Middle frontal gyrus (tissue), 1 donor: ENCODE results near the gene MOV10L1.
"Not testable (repeated sequence)": the region's sequence is repeated elsewhere in the genome, so short reads cannot be mapped to it uniquely, and the experiment has no call there.

Experiments used
- DNase-seq: peaks from one replicate; pipeline ENCODE4 v3.0.0-alpha.2; 2015; ENCODE audit warnings: low spot score; ENCODE audit errors: extremely low spot score

Gene MOV10L1

GRCh38 chr22:50202130-50202666 lies 112.4 kb downstream of the MOV10L1 start:
- no peak for DNase-seq

GRCh38 chr22:50203288-50203687 lies 113.5 kb downstream of the MOV10L1 start:
- DNase-seq, result no peak

- no peak for DNase-seq
Observed at GRCh38 chr22:50204571-50204970, 114.8 kb downstream of the MOV10L1 start.

- DNase-seq, result not testable (repeated sequence)
Observed at GRCh38 chr22:50204998-50205397, 115.2 kb downstream of the MOV10L1 start.

- no peak for DNase-seq
Observed at GRCh38 chr22:50205781-50206569, 116.2 kb downstream of the MOV10L1 start.

- DNase-seq, result no peak
Observed at GRCh38 chr22:50206599-50206998, 116.8 kb downstream of the MOV10L1 start.

GRCh38 chr22:50207383-50208140 lies 117.8 kb downstream of the MOV10L1 start:
- no peak for DNase-seq

- no peak for DNase-seq
Observed at GRCh38 chr22:50208430-50208938, 118.7 kb downstream of the MOV10L1 start.

GRCh38 chr22:50208939-50209892 lies 119.4 kb downstream of the MOV10L1 start:
- no peak for DNase-seq

GRCh38 chr22:50209893-50210292 lies 120.1 kb downstream of the MOV10L1 start:
- peak; percentile 54 for DNase-seq

GRCh38 chr22:50210378-50211139 lies 120.8 kb downstream of the MOV10L1 start:
- no peak for DNase-seq

GRCh38 chr22:50211147-50211546 lies 121.3 kb downstream of the MOV10L1 start:
- no peak for DNase-seq
